PC-3 (cell line): Measurements from ENCODE around the gene KDR. TPM values are rescaled to one million over a fixed set of nuclear protein-coding genes. Genes with fewer than 3 reads are reported as not detected.
A peak's percentile ranks its signal among the peaks of the same experiment; 100 is the strongest.

Experiments
- ATAC-seq: fragments of 200-7000 bp; cut with Tn5 transposase; 2 replicates; pipeline ENCODE4 v1.9.1; 2020; ENCODE audit warnings: mild to moderate bottlenecking, moderate library complexity
- BruUV-seq: library from RNA; stranded (reverse); fragments of 400-500 nt; replicated peaks from 2 replicates; lab custom pipeline; 2021; lab: Mats Ljungman, UMichigan
- CTCF ChIA-PET: fragments of 300-600 bp; sonication (Branson Sonifier 250); formaldehyde crosslinking; loops from one replicate; lab custom pipeline; 2022; ENCODE audit warnings: antibody characterized with exemption; lab: Charles Lee
- POLR2A ChIA-PET: fragments of 300-600 bp; sonication (Branson Sonifier 250); formaldehyde crosslinking; loops from one replicate; lab custom pipeline; 2022; ENCODE audit warnings: antibody characterized with exemption; ENCODE audit not compliant: unreplicated experiment; lab: Charles Lee
- DNase-seq: peaks from one replicate; pipeline ENCODE4 v3.0.0-alpha.2; 2015
- H2AFZ ChIP-seq: fragments of 300-600 bp; sonication (generic); 2 replicates; pipeline ENCODE4 v1.6.0; 2016; ENCODE audit warnings: antibody characterized with exemption, low read length
- H3F3A ChIP-seq: fragments of 300-600 bp; sonication (generic); one replicate; pipeline ENCODE4 v1.6.0; 2017; ENCODE audit warnings: antibody characterized with exemption, low read length, control low read depth, mild to moderate bottlenecking; ENCODE audit not compliant: unreplicated experiment
- H3K27ac ChIP-seq: fragments of 300-600 bp; sonication (generic); 2 replicates; pipeline ENCODE4 v1.5.1; 2016; ENCODE audit warnings: mild to moderate bottlenecking, low read length
- H3K27me3 ChIP-seq: fragments of 300-600 bp; sonication (generic); 2 replicates; pipeline ENCODE4 v1.6.1; 2016; ENCODE audit warnings: low read length, mixed read lengths
- H3K36me3 ChIP-seq: fragments of 300-600 bp; sonication (generic); 2 replicates; pipeline ENCODE4 v1.6.1; 2016; ENCODE audit warnings: low read depth, mixed run types, low read length, mixed read lengths
- H3K4me1 ChIP-seq: fragments of 300-600 bp; sonication (generic); 2 replicates; pipeline ENCODE4 v1.5.1; 2016; ENCODE audit warnings: low read length; ENCODE audit not compliant: insufficient read depth
- H3K4me2 ChIP-seq: fragments of 300-600 bp; sonication (generic); 2 replicates; pipeline ENCODE4 v1.6.0; 2016; ENCODE audit warnings: low read length
- H3K4me3 ChIP-seq: fragments of 300-600 bp; sonication (generic); 2 replicates; pipeline ENCODE4 v1.5.1; 2016; ENCODE audit warnings: mild to moderate bottlenecking, low read length, mixed read lengths
- H3K79me2 ChIP-seq: fragments of 300-600 bp; sonication (generic); 2 replicates; pipeline ENCODE4 v1.6.1; 2017; ENCODE audit warnings: low read length, mixed read lengths
- H3K9ac ChIP-seq: fragments of 300-600 bp; sonication (generic); 2 replicates; pipeline ENCODE4 v1.6.0; 2016; ENCODE audit warnings: mild to moderate bottlenecking, low read length
- H3K9me2 ChIP-seq: fragments of 300-600 bp; sonication (generic); replicated peaks from 2 replicates; pipeline ENCODE4 v1.6.1; 2016; ENCODE audit warnings: mixed run types, low read length, mixed read lengths
- H3K9me3 ChIP-seq: fragments of 300-600 bp; sonication (generic); 2 replicates; pipeline ENCODE4 v1.6.1; 2016; ENCODE audit warnings: low read length, mixed read lengths
- H4K20me1 ChIP-seq: fragments of 300-600 bp; sonication (generic); 2 replicates; pipeline ENCODE4 v1.6.1; 2016; ENCODE audit warnings: low read length, mixed read lengths
- CTCF ChIP-seq: fragments of 300-600 bp; sonication (generic); conservative IDR thresholded peaks from 2 replicates; pipeline ENCODE4 v1.5.1; 2017; ENCODE audit warnings: antibody characterized with exemption, low read depth, mild to moderate bottlenecking, low read length
- EZH2 ChIP-seq: fragments of 300-600 bp; sonication (generic); IDR thresholded peaks from one replicate; pipeline ENCODE4 v1.6.1; 2017; ENCODE audit warnings: antibody characterized with exemption, mild to moderate bottlenecking, low read length; ENCODE audit not compliant: unreplicated experiment
- EZH2phosphoT487 ChIP-seq: fragments of 300-600 bp; sonication (generic); IDR thresholded peaks from 2 replicates; pipeline ENCODE4 v1.6.1; 2018; ENCODE audit warnings: mild to moderate bottlenecking, antibody characterized with exemption, low read length, borderline replicate concordance
- intact Hi-C: fragments of 100-400 bp; cut with micrococcal nuclease; formaldehyde crosslinking; loops from 2 replicates; pipeline ENCODE4 v1.9.0; 2023
- total RNA-seq: library from RNA; depleted of rRNA; stranded (reverse); fragments of >200 nt; gene quantifications from 2 replicates; pipeline ENCODE4 v1.2.3, GENCODE V29; 2014

The KDR gene
- total RNA-seq, 1 experiment from 2014 or later, result 0.66 TPM

GRCh38 chr4:55032788-55033187 lies 92.6 kb downstream of the KDR start:
- H3K9me3 ChIP-seq, result no peaks in the 10 kb centered on the region
- intact Hi-C loops, result loop anchor here (10.0 kb wide), 1 partner anchor 152 kb away; no protein-coding TSS in a partner anchor
- TF ChIP-seq CTCF (no peak), EZH2 (no peak), EZH2phosphoT487 (no peak)
- DNase-seq (peak; percentile 60), ATAC-seq (peak; percentile 29)
- H3K9ac ChIP-seq, result 0 out of 2 replicates have a peak overlapping the region, but pooled peaks have one; percentile 20
- BruUV-seq, result no TSS peak
- peak overlapping the region; percentile 65 for H3K4me2 ChIP-seq
- POLR2A ChIA-PET, result no interaction called here
- H4K20me1 ChIP-seq, result no peaks in the 10 kb centered on the region
- H2AFZ ChIP-seq, result peak overlapping the region; percentile 65; the same call in 1 of the 2 replicates
- H3K27ac ChIP-seq, result peak overlapping the region; percentile 77
- H3K9me2 ChIP-seq, result 0 out of 2 replicates have a peak, but pooled peaks cover 7% of the 10 kb centered on the region
- no peaks in the 10 kb centered on the region for H3K79me2 ChIP-seq
- H3F3A ChIP-seq, result no peaks in the 10 kb centered on the region
- peaks cover 20% of the 10 kb centered on the region for H3K4me1 ChIP-seq
- no peaks in the 10 kb centered on the region for H3K27me3 ChIP-seq
- H3K36me3 ChIP-seq, result no peaks in the 10 kb centered on the region
- CTCF ChIA-PET, result interaction anchor here (0.5 kb wide), 1 partner anchor 358 kb away, joined by 3 read pairs; no protein-coding TSS in a partner anchor
- H3K4me3 ChIP-seq, result no peak overlapping the region; the same call in 1 of the 2 replicates

GRCh38 chr4:55032179-55032578 lies 93.2 kb downstream of the KDR start:
- 0 out of 2 replicates have a peak, but pooled peaks cover 7% of the 10 kb centered on the region for H3K9me2 ChIP-seq
- BruUV-seq, result no TSS peak
- ATAC-seq (no peak), DNase-seq (no peak)
- intact Hi-C loops, result loop anchor here (10.0 kb wide), 1 partner anchor 153 kb away; no protein-coding TSS in a partner anchor
- POLR2A ChIA-PET, result no interaction called here
- no peaks in the 10 kb centered on the region for H3K79me2 ChIP-seq
- no peak overlapping the region for H3K4me2 ChIP-seq
- peaks cover 20% of the 10 kb centered on the region for H3K4me1 ChIP-seq
- no peaks in the 10 kb centered on the region for H3F3A ChIP-seq
- H3K36me3 ChIP-seq, result no peaks in the 10 kb centered on the region
- no peaks in the 10 kb centered on the region for H3K27me3 ChIP-seq
- peak overlapping the region; percentile 77; the same call in 1 of the 2 replicates for H3K27ac ChIP-seq
- H3K9me3 ChIP-seq, result no peaks in the 10 kb centered on the region
- H3K9ac ChIP-seq, result no peak overlapping the region
- H2AFZ ChIP-seq, result no peak overlapping the region
- CTCF ChIA-PET, result no interaction called here
- no peak overlapping the region for H3K4me3 ChIP-seq
- TF ChIP-seq EZH2 (no peak), CTCF (no peak), EZH2phosphoT487 (no peak)
- H4K20me1 ChIP-seq, result no peaks in the 10 kb centered on the region

GRCh38 chr4:55031158-55031557 lies 94.2 kb downstream of the KDR start:
- H3K27ac ChIP-seq, result no peak overlapping the region
- no peak overlapping the region for H3K4me2 ChIP-seq
- H2AFZ ChIP-seq, result no peak overlapping the region
- DNase-seq (no peak), ATAC-seq (no peak)
- no peak overlapping the region for H3K4me3 ChIP-seq
- H3K9ac ChIP-seq, result no peak overlapping the region
- POLR2A ChIA-PET, result no interaction called here
- H3F3A ChIP-seq, result no peaks in the 10 kb centered on the region
- TF ChIP-seq EZH2phosphoT487 (no peak), EZH2 (no peak), CTCF (no peak)
- H4K20me1 ChIP-seq, result no peaks in the 10 kb centered on the region
- H3K4me1 ChIP-seq, result peaks cover 20% of the 10 kb centered on the region
- intact Hi-C loops, result loop anchor here (10.0 kb wide), 1 partner anchor 154 kb away; no protein-coding TSS in a partner anchor
- no peaks in the 10 kb centered on the region for H3K79me2 ChIP-seq
- BruUV-seq, result no TSS peak
- CTCF ChIA-PET, result no interaction called here
- H3K9me3 ChIP-seq, result no peaks in the 10 kb centered on the region
- H3K9me2 ChIP-seq, result 0 out of 2 replicates have a peak, but pooled peaks cover 7% of the 10 kb centered on the region
- no peaks in the 10 kb centered on the region for H3K27me3 ChIP-seq
- no peaks in the 10 kb centered on the region for H3K36me3 ChIP-seq
